HepG2 (cell line): Measurements from ENCODE around the gene RPS8. TPM values are rescaled to one million over a fixed set of nuclear protein-coding genes. Genes with fewer than 3 reads are reported as not detected.
A peak's percentile ranks its signal among the peaks of the same experiment; 100 is the strongest.

Source experiments
- ARNT ChIP-seq: fragments of 450-650 bp; IDR thresholded peaks from 2 replicates; pipeline ENCODE4 v1.6.1; 2017
- CENPBD1 ChIP-seq: sonication (generic); formaldehyde crosslinking; IDR thresholded peaks from 2 replicates; pipeline ENCODE4 v1.8.0; 2022; ENCODE audit warnings: missing genetic modification reagents, low read depth, mild to moderate bottlenecking, borderline replicate concordance
- CHD2 ChIP-seq: IDR thresholded peaks from 2 replicates; pipeline ENCODE4 v1.6.1; 2011; ENCODE audit warnings: low read depth, low read length, improper control_type of control experiment
- EED ChIP-seq: sonication (generic); formaldehyde crosslinking; IDR thresholded peaks from 2 replicates; pipeline ENCODE4 v1.5.0; 2020; ENCODE audit warnings: mild to moderate bottlenecking, missing genetic modification reagents
- EHMT2 ChIP-seq: fragments of 200-600 bp; sonication (generic); IDR thresholded peaks from 2 replicates; pipeline ENCODE4 v1.7.0; 2017; ENCODE audit warnings: antibody characterized with exemption, low read depth, low read length, borderline replicate concordance
- FOXA3 ChIP-seq: IDR thresholded peaks from 2 replicates; pipeline ENCODE4 v1.6.1; 2016; ENCODE audit warnings: missing genetic modification reagents, missing compliant biosample characterization
- NFYB ChIP-seq: sonication (generic); formaldehyde crosslinking; IDR thresholded peaks from 2 replicates; pipeline ENCODE4 v1.4.0; 2020; ENCODE audit warnings: missing genetic modification reagents
- SNAPC2 ChIP-seq: sonication (generic); formaldehyde crosslinking; IDR thresholded peaks from 2 replicates; pipeline ENCODE4 v1.8.1; 2022; ENCODE audit warnings: mild to moderate bottlenecking, missing genetic modification reagents
- SNRNP70 ChIP-seq: fragments of 200-400 bp; formaldehyde crosslinking; IDR thresholded peaks from 2 replicates; pipeline ENCODE4 v1.6.1; 2017; ENCODE audit warnings: mild to moderate bottlenecking, low read depth, low read length, moderate library complexity
- TEAD2 ChIP-seq: sonication (generic); formaldehyde crosslinking; IDR thresholded peaks from 2 replicates; pipeline ENCODE4 v1.9.0; 2021; ENCODE audit warnings: missing genetic modification reagents
- TFE3 ChIP-seq: IDR thresholded peaks from 2 replicates; pipeline ENCODE4 v1.6.1; 2016
- ZNF138 ChIP-seq: sonication (generic); formaldehyde crosslinking; IDR thresholded peaks from 2 replicates; pipeline ENCODE4 v1.5.0; 2020; ENCODE audit warnings: mild to moderate bottlenecking, low read depth, missing genetic modification reagents
- ZNF281 ChIP-seq: sonication (generic); formaldehyde crosslinking; IDR thresholded peaks from 2 replicates; pipeline ENCODE4 v1.4.0; 2020; ENCODE audit warnings: missing genetic modification reagents, borderline replicate concordance
- ZNF747 ChIP-seq: sonication (generic); formaldehyde crosslinking; IDR thresholded peaks from 2 replicates; pipeline ENCODE4 v1.8.1; 2023; ENCODE audit warnings: missing genetic modification reagents, mild to moderate bottlenecking, borderline replicate concordance
- ZNF792 ChIP-seq: IDR thresholded peaks from 2 replicates; pipeline ENCODE4 v1.6.1; 2016
- polyA plus RNA-seq, 8 experiments: library from polyadenylated mRNA; depleted of rRNA in 3 of 8; stranded (reverse) in 7 of 8; unstranded in 1 of 8; fragments of >200 nt; fragmentation: Illumina TruSeq in 4 of 8; extraction: Trizol in 4 of 8; gene quantifications; 2 replicates each; pipeline versions ENCODE4 v1.2.1 to v1.2.3, GENCODE V29; 2011 to 2016; ENCODE audit warnings: low read depth in 4 of 8, missing spikeins in 1 of 8, mixed read lengths in 1 of 8; ENCODE audit not compliant: insufficient read depth in 1 of 8
- total RNA-seq, 5 experiments: library from RNA; depleted of rRNA; stranded (reverse); fragments of >200 nt; fragmentation: Illumina TruSeq; extraction: Trizol; gene quantifications; 2 replicates each; pipeline ENCODE4 v1.2.3, GENCODE V29; 2016; ENCODE audit warnings: low read depth in 1 of 5

Gene RPS8
- total and polyA plus RNA-seq, 2 of the 13 experiments (the other 11 are each of a cell fraction or from before 2014, with no cell fraction given): 2,628 to 2,822 TPM

GRCh38 chr1:44808938-44809917, 33.9 kb downstream of the RPS8 start (continued):
- TF ChIP-seq SNRNP70 (no peak), ZNF747 (0 out of 2 replicates have a peak, but pooled peaks have one; percentile 41), EED (no peak), SNAPC2 (CRISPR knock-in tag) (peak; percentile 26; the same call in 1 of the 2 replicates), ZNF281 (peak; percentile 55; the same call in 1 of the 2 replicates), EHMT2 (no peak), ZNF138 (no peak), TFE3 (CRISPR knock-in tag) (no peak), CHD2 (no peak), CENPBD1 (CRISPR knock-in tag) (no peak), ARNT (no peak), TEAD2 (CRISPR knock-in tag) (no peak), NFYB (CRISPR knock-in tag) (no peak), FOXA3 (no peak), ZNF792 (no peak)
